HL-60 (cell line): ENCODE data around the gene ERCC3.
"Not testable (repeated sequence)": the region's sequence is repeated elsewhere in the genome, so short reads cannot be mapped to it uniquely, and the experiment has no call there.

Experiments used
- DNase-seq, 2 experiments: peaks; one replicate each; pipeline ENCODE4 v3.0.0-alpha.2; 2010 to 2020; ENCODE audit warnings: low read depth in 1 of 2, low spot score in 1 of 2
- H3K27ac ChIP-seq: fragments of 250-450 bp; sonication (Bioruptor Pico); replicated peaks from 2 replicates; pipeline ENCODE4 v1.5.1; 2020; ENCODE audit warnings: mild to moderate bottlenecking, moderate library complexity
- H3K27me3 ChIP-seq: fragments of 250-450 bp; sonication (Bioruptor Pico); 2 replicates; pipeline ENCODE4 v1.5.1; 2021; ENCODE audit warnings: mild to moderate bottlenecking, moderate library complexity; ENCODE audit not compliant: insufficient read depth, poor library complexity, severe bottlenecking
- H3K4me3 ChIP-seq: replicated peaks from 2 replicates; pipeline ENCODE4 v1.5.1; 2011; ENCODE audit warnings: mild to moderate bottlenecking, control low read depth, low read length; ENCODE audit not compliant: insufficient read depth
- CTCF ChIP-seq: IDR thresholded peaks from one replicate; pipeline ENCODE4 v1.5.1; 2011; ENCODE audit warnings: low read length, control low read depth, inconsistent platforms; ENCODE audit not compliant: insufficient read depth
- GABPA ChIP-seq: IDR thresholded peaks from 2 replicates; pipeline ENCODE4 v1.6.1; 2012; ENCODE audit warnings: low read depth
- POLR2AphosphoS5 ChIP-seq: IDR thresholded peaks from 2 replicates; pipeline ENCODE4 v1.6.1; 2012; ENCODE audit warnings: low read depth
- REST ChIP-seq: IDR thresholded peaks from 2 replicates; pipeline ENCODE4 v1.6.1; 2012; ENCODE audit warnings: low read depth; ENCODE audit not compliant: insufficient replicate concordance
- SPI1 ChIP-seq: IDR thresholded peaks from 2 replicates; pipeline ENCODE4 v1.6.1; 2012; ENCODE audit warnings: low read depth, mild to moderate bottlenecking, borderline replicate concordance

The ERCC3 gene

GRCh38 chr2:127237768-127238167 lies 56.2 kb downstream of the ERCC3 start:
- H3K27me3 ChIP-seq, H3K4me3 ChIP-seq, H3K27ac ChIP-seq: not testable (repeated sequence)
- peak in 1 of 2 experiments; percentile 40 for DNase-seq

- Histone ChIP-seq H3K27me3 (no peaks in the 10 kb centered on the region), H3K4me3 (no peak overlapping the region), H3K27ac (no peak overlapping the region)
- no peak for DNase-seq
- TF ChIP-seq POLR2AphosphoS5 (no peak), SPI1 (no peak), CTCF (no peak), GABPA (no peak)
Observed at GRCh38 chr2:127235082-127235702, 58.8 kb downstream of the ERCC3 start.

GRCh38 chr2:127233710-127234109 lies 60.2 kb downstream of the ERCC3 start:
- Histone ChIP-seq H3K27ac (no peak overlapping the region), H3K27me3 (no peaks in the 10 kb centered on the region), H3K4me3 (no peak overlapping the region)
- DNase-seq = peak; percentile 32 to 54
- TF ChIP-seq SPI1 = peak; percentile 8; the same call in 1 of the 2 replicates
- no peak for TF ChIP-seq POLR2AphosphoS5

- no peak for TF ChIP-seq SPI1
- no peak for TF ChIP-seq POLR2AphosphoS5
- no peak for TF ChIP-seq CTCF
- no peak for TF ChIP-seq REST
- TF ChIP-seq GABPA = no peak
- DNase-seq = no peak
- H3K4me3 ChIP-seq = no peak overlapping the region
- no peak overlapping the region for H3K27ac ChIP-seq
- no peaks in the 10 kb centered on the region for H3K27me3 ChIP-seq
Observed at GRCh38 chr2:127231130-127231865, 62.6 kb downstream of the ERCC3 start.

- DNase-seq = no peak
- no peak overlapping the region for H3K27ac ChIP-seq
- TF ChIP-seq SPI1 (no peak), POLR2AphosphoS5 (no peak)
- no peak overlapping the region for H3K4me3 ChIP-seq
- no peaks in the 10 kb centered on the region for H3K27me3 ChIP-seq
Observed at GRCh38 chr2:127229555-127229954, 64.4 kb downstream of the ERCC3 start.

GRCh38 chr2:127228102-127228501 lies 65.8 kb downstream of the ERCC3 start:
- TF ChIP-seq GABPA (no peak), CTCF (no peak), SPI1 (no peak), POLR2AphosphoS5 (no peak), REST (no peak)
- Histone ChIP-seq H3K27ac (no peak overlapping the region), H3K4me3 (no peak overlapping the region), H3K27me3 (peaks cover 3% of the 10 kb centered on the region)
- DNase-seq = no peak

GRCh38 chr2:127227264-127227660 lies 66.7 kb downstream of the ERCC3 start:
- not testable (repeated sequence) for H3K27me3 ChIP-seq, H3K27ac ChIP-seq, H3K4me3 ChIP-seq, DNase-seq
